ENCODE measurements around the gene CNTD1. TPM values are rescaled to one million over a fixed set of nuclear protein-coding genes. Genes with fewer than 3 reads are reported as not detected.

Gene CNTD1
- total RNA-seq, 4 donors from 2014 or later: 0.17 to 1.4 TPM; not detected in 2

DNA sequence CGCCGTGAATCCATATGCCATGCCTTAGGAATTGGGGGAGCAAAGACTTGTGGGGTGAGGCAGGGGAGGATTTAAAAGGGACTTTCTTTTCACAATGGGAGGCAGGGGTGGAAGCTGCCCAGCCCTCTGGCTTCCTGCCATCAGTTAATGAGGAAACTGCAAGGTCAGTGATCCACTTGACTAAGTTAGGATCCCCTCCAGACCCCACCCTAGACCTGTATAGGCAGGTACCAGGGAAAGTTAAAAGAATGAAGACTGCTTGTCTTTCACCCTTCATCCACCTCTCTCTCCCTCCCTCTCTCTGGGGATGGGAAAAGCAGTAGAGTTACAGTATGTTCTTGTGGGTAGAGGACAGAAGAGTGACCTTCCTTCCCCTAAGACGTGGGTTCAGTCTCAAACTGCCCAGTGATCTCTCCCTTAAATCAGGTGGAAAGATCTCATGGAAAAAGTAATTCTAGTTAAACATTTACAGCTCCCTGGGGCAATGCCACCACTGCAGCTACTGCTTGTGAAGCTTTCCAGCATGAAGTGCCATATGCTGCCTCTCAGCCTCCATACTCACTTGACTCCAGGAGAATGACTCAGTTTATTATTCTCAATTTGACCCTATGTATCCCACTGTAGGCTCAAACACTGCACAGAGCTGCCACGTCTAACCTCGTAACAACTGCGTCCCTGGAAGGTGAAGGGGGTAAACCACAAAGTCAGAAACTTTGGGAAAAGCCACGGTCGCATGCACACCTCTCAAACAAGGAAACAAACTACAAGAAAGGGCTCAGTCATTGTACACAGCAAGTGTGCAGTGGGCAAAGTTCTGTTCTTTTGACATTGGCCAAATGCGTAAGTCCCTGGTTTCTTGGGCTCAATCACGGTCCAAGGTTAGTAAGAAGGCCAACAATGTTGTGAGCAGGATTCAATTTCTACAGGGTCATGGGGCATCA is 1.3 kb upstream of the CNTD1 start:
- no peak overlapping the region for H3K4me3 ChIP-seq (ENCODE audit: low read depth, poor library complexity, severe bottlenecking)
- intact Hi-C loops (cut with DNase I; ENCODE audit: low total_unique reads): no loop called here
- no peak for DNase-seq (ENCODE audit: low spot score in 2 of 2)
- WGBS, 2 donors: 77 to 78% methylated on average over 10 of the region's 10 CpGs
- no peak for TF ChIP-seq POLR2A (IDR thresholded peaks at IDR 0.05)

DNA sequence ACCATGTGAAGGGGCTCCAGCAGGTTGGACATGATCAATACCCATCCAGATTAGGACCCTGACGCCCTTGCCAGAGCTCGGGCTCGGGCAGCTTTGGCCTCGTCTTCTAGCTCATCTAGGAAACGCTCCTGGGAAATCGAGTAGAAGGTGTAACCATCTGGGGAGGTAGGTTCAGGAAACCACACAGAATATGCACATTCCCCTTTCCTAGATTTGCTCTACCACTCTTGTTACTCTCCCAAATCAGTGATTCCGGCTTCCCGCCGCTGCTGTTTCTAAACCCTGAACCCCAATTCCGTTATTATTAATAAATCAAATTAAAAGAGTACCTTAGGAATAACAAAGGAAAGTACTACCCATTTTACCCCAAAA is 664 bp upstream of the CNTD1 start:
- TF ChIP-seq POLR2A (IDR thresholded peaks at IDR 0.05): no peak
- TF ChIP-seq, protein P1, sequence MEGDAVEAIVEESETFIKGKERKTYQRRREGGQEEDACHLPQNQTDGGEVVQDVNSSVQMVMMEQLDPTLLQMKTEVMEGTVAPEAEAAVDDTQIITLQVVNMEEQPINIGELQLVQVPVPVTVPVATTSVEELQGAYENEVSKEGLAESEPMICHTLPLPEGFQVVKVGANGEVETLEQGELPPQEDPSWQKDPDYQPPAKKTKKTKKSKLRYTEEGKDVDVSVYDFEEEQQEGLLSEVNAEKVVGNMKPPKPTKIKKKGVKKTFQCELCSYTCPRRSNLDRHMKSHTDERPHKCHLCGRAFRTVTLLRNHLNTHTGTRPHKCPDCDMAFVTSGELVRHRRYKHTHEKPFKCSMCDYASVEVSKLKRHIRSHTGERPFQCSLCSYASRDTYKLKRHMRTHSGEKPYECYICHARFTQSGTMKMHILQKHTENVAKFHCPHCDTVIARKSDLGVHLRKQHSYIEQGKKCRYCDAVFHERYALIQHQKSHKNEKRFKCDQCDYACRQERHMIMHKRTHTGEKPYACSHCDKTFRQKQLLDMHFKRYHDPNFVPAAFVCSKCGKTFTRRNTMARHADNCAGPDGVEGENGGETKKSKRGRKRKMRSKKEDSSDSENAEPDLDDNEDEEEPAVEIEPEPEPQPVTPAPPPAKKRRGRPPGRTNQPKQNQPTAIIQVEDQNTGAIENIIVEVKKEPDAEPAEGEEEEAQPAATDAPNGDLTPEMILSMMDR (IDR thresholded peaks at IDR 0.05): no peak
- 9 to 12% methylated on average over 10 of the region's 10 CpGs for WGBS, 2 donors
- intact Hi-C loops (cut with DNase I; ENCODE audit: low total_unique reads): no loop called here
- peak overlapping the region; percentile 94 for H3K4me3 ChIP-seq (ENCODE audit: low read depth, poor library complexity, severe bottlenecking)
- no peak for DNase-seq (ENCODE audit: low spot score in 2 of 2)

DNA sequence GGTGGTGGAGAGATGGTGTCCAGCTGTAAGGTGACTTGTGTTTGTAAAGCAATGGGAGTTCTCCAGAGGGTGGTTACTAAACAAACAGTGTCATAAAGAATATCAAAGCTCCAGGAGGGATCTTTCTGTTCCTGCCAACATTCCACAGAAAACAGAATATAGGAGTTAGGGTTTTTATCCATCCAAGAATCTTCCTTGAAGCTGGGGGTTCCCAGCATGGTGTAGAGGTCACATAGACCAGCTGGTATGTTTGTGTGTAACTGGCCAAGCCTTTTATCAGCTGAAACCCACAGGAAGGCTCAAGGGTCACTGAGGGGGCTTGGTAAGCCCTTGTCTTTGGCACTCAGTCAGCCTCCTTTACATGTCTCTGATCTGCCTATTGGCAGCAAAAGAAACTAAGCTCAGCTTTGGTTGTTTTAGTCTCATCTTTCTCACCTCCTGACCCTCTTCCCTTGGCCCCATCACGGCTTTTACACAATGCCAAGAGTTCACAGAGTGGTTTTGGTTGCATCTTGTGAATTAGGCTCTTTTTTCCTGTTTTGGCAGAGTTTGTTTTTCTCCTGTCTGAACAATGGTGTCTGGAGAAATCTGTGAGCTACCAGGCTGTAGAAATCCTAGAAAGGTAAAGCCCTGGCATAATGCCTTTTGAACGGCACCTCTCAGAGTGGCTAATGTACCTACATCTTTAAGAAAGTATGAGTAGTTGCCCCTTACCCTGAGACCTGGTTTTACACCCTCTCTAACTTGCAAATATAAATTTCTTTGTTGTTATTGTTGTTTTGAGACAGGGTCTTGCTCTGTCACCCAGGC is 4.6 kb downstream of the CNTD1 start:
- TF ChIP-seq, protein P1 (IDR thresholded peaks at IDR 0.05): no peak
- no peak for TF ChIP-seq POLR2A (IDR thresholded peaks at IDR 0.05)
- intact Hi-C loops (cut with DNase I; ENCODE audit: low total_unique reads): no loop called here
- no peak for DNase-seq (ENCODE audit: low spot score in 2 of 2)
- H3K4me3 ChIP-seq (ENCODE audit: low read depth, poor library complexity, severe bottlenecking): no peak overlapping the region
- 66 to 81% methylated on average over 2 of the region's 2 CpGs for WGBS, 2 donors

DNA sequence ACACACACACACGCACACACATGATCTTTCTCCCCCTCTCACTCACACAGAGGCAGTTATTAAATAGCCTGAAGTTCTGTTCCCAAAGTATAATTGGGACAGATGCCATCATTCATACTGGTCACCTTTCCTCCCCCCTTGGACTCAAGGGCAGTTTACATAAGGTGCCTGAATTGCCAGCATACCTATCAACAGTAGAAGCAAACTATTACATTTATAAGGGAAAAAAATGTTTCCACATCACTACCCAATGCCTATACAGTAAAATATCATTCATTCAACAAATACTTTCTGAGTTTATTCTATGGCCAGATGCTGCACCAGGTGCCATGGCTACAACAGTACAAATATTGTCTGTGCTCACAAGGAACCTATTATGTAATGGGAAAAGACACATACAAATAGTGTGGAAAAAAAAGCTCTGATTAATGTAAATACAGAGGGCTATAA is 6.3 kb downstream of the CNTD1 start:
- TF ChIP-seq, protein P1 (IDR thresholded peaks at IDR 0.05): no peak
- no peak for TF ChIP-seq POLR2A (IDR thresholded peaks at IDR 0.05)
- intact Hi-C loops (cut with DNase I; ENCODE audit: low total_unique reads): no loop called here
- WGBS, 2 donors: 85 to 93% methylated on average over 1 of the region's 1 CpG
- no peak for DNase-seq (ENCODE audit: low spot score in 2 of 2)
- no peak overlapping the region for H3K4me3 ChIP-seq (ENCODE audit: low read depth, poor library complexity, severe bottlenecking)

DNA sequence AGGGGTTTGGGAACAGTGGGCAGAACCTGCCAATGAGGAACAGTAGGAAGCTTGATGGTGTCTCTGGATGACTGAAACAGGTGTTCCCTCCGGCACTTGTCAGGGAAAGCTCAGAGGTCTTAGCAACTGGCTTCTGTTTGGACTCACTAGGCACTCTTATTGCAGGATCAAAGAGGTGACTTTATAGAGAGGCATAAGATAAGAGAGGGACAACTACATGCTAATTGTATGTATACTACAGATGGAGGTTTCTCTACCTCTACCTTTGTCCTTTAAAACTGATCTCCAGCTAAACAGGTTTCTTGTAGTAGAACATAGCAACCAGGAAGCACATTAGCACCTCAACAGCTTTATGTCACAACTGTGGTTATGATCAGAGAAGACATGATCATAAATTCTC is 7.6 kb downstream of the CNTD1 start:
- 89% methylated on average over 1 of the region's 1 CpG for WGBS, 2 donors
- DNase-seq (ENCODE audit: low spot score in 2 of 2): no peak
- TF ChIP-seq, protein P1 (IDR thresholded peaks at IDR 0.05): no peak
- TF ChIP-seq POLR2A (IDR thresholded peaks at IDR 0.05): no peak
- no peak overlapping the region for H3K4me3 ChIP-seq (ENCODE audit: low read depth, poor library complexity, severe bottlenecking)
- intact Hi-C loops (cut with DNase I; ENCODE audit: low total_unique reads): no loop called here

DNA sequence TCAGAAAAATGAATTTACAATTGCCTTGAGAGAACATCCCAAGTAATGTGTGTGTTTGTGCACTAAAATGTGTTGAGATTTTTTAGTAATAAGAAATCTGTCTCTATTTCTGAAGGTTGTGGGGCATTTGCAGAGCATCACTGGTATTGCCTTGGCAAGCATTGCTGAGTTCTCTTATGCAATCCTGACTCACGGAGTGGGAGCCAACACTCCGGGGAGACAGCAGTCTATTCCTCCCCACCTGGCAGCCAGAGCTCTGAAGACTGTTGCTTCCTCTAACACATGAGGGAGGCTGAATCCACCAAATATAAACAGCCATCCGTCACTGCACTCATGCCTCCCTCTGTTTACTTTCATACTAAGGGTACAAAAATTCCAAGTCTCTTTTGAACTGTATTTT is 10.6 kb downstream of the CNTD1 start:
- WGBS, 2 donors: 22 to 27% methylated on average over 3 of the region's 3 CpGs

More for the DNA sequence above, 10.6 kb downstream of the CNTD1 start:
- TF ChIP-seq POLR2A (IDR thresholded peaks at IDR 0.05): no peak
- TF ChIP-seq, protein P1 (IDR thresholded peaks at IDR 0.05): no peak
- no peak overlapping the region for H3K4me3 ChIP-seq (ENCODE audit: low read depth, poor library complexity, severe bottlenecking)
- no peak for DNase-seq (ENCODE audit: low spot score in 2 of 2)
- intact Hi-C loops (cut with DNase I; ENCODE audit: low total_unique reads): no loop called here

All from lower leg skin (tissue), 4 donors.